Hepatocyte (in vitro differentiated cells): ENCODE measurements around the gene GJB6.

Experiments
- EZH2 ChIP-seq: fragments of 200-600 bp; sonication (generic); IDR thresholded peaks from 2 replicates; pipeline ENCODE4 v1.6.1; 2016; ENCODE audit warnings: antibody characterized with exemption, mild to moderate bottlenecking, borderline replicate concordance
- EZH2phosphoT487 ChIP-seq: fragments of 200-600 bp; sonication (generic); IDR thresholded peaks from one replicate; pipeline ENCODE4 v1.6.1; 2018; ENCODE audit warnings: antibody characterized with exemption, mild to moderate bottlenecking, low read depth, moderate library complexity; ENCODE audit not compliant: unreplicated experiment, severe bottlenecking
- TF ChIP-seq, protein P1 (sequence below): fragments of 200-600 bp; sonication (generic); IDR thresholded peaks from 2 replicates; pipeline ENCODE4 v1.5.1; 2016; ENCODE audit warnings: antibody characterized with exemption, mild to moderate bottlenecking; ENCODE audit not compliant: poor library complexity

DNA sequence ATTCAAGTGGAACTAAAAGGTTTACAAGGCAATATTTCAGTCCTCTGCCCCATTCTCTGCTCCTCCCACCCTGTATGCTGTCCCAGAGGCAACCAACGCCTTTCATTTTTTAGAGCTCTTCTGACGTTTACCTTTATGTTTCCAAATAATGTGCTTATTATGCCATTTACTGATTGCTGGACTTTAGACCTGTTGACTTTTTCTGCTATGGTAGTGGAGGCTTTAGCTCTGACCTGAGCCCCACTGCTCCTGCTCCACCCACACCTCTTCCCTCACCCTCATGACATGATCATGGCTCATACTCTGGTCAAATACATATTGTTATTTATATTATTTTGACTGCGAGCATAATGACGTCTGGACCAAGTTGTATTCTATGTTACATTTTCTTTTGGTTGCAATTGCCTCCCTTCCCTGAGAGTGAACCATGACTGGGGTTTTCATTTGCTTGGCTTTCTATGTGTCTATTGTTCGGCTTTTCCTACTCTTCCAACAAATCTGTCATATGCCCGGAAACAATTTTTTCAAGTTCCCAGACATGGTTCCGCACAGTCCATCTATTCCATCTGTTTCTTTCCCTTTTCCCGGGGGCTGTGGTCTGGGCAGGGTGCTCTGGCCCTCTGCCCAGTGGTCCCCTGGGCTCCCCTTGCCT lies 31.4 kb upstream of the GJB6 start:
- TF ChIP-seq, protein P1, sequence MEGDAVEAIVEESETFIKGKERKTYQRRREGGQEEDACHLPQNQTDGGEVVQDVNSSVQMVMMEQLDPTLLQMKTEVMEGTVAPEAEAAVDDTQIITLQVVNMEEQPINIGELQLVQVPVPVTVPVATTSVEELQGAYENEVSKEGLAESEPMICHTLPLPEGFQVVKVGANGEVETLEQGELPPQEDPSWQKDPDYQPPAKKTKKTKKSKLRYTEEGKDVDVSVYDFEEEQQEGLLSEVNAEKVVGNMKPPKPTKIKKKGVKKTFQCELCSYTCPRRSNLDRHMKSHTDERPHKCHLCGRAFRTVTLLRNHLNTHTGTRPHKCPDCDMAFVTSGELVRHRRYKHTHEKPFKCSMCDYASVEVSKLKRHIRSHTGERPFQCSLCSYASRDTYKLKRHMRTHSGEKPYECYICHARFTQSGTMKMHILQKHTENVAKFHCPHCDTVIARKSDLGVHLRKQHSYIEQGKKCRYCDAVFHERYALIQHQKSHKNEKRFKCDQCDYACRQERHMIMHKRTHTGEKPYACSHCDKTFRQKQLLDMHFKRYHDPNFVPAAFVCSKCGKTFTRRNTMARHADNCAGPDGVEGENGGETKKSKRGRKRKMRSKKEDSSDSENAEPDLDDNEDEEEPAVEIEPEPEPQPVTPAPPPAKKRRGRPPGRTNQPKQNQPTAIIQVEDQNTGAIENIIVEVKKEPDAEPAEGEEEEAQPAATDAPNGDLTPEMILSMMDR, result no peak
- TF ChIP-seq EZH2, result no peak
- no peak for TF ChIP-seq EZH2phosphoT487
